HAP-1 (cell line): Measurements from ENCODE around the gene ZNF121.
"Not testable (repeated sequence)": the region's sequence is repeated elsewhere in the genome, so short reads cannot be mapped to it uniquely, and the experiment has no call there.

ENCODE experiments used
- DNase-seq, 2 experiments: peaks; one replicate each; pipeline ENCODE4 v3.0.0-alpha.2; 2016 to 2020; ENCODE audit warnings: low spot score in 2 of 2
- H3K27me3 ChIP-seq: fragments of 250-450 bp; sonication (Bioruptor Pico); 2 replicates; pipeline ENCODE4 v1.5.1; 2020; ENCODE audit warnings: low read depth, mild to moderate bottlenecking, moderate library complexity
- H3K36me3 ChIP-seq: fragments of 250-450 bp; sonication (Bioruptor Pico); replicated peaks from 2 replicates; pipeline ENCODE4 v1.5.1; 2020; ENCODE audit warnings: mild to moderate bottlenecking
- H3K4me1 ChIP-seq: fragments of 250-450 bp; sonication (Bioruptor Pico); 2 replicates; pipeline ENCODE4 v1.5.1; 2020; ENCODE audit warnings: mild to moderate bottlenecking
- H3K4me3 ChIP-seq: fragments of 250-450 bp; sonication (Bioruptor Pico); 2 replicates; pipeline ENCODE4 v1.5.1; 2020; ENCODE audit warnings: mild to moderate bottlenecking, moderate library complexity
- H3K9me3 ChIP-seq: fragments of 250-450 bp; sonication (Bioruptor Pico); 2 replicates; pipeline ENCODE4 v1.5.1; 2020; ENCODE audit warnings: mild to moderate bottlenecking, moderate library complexity
- in situ Hi-C: fragments of 300-500 bp; cut with MboI; formaldehyde crosslinking; loops from 3 replicates; pipeline ENCODE4 v1.14.3; 2020; ENCODE audit warnings: low sequenced_read_pairs, inconsistent platforms, mixed read lengths

Gene ZNF121

DNA sequence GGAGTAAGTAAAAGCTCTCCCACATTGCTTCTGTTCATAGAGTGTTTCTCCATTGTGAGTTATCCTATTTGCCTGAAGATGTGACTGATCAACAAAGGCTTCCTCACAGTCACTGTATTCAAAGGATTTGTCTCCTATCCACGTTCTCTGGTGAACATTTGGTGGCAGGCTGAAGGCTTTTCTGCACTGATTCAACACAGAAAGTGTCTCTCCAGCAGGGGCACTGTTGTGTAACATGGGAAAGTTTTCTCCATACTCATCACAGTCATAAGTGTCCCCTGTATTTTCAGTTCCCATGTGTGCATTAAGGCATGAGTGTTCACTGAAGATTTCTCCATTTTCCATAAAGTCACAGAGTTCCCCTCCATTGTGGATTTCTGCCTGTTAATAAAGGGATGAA is 17.6 kb downstream of the ZNF121 start:
- peaks cover 71% of the 10 kb centered on the region for H3K36me3 ChIP-seq
- H3K9me3 ChIP-seq = peaks cover 70% of the 10 kb centered on the region
- H3K27me3 ChIP-seq = no peaks in the 10 kb centered on the region
- no peak overlapping the region for H3K4me3 ChIP-seq
- in situ Hi-C loops = no loop called here
- H3K4me1 ChIP-seq = no peaks in the 10 kb centered on the region
- DNase-seq = no peak

DNA sequence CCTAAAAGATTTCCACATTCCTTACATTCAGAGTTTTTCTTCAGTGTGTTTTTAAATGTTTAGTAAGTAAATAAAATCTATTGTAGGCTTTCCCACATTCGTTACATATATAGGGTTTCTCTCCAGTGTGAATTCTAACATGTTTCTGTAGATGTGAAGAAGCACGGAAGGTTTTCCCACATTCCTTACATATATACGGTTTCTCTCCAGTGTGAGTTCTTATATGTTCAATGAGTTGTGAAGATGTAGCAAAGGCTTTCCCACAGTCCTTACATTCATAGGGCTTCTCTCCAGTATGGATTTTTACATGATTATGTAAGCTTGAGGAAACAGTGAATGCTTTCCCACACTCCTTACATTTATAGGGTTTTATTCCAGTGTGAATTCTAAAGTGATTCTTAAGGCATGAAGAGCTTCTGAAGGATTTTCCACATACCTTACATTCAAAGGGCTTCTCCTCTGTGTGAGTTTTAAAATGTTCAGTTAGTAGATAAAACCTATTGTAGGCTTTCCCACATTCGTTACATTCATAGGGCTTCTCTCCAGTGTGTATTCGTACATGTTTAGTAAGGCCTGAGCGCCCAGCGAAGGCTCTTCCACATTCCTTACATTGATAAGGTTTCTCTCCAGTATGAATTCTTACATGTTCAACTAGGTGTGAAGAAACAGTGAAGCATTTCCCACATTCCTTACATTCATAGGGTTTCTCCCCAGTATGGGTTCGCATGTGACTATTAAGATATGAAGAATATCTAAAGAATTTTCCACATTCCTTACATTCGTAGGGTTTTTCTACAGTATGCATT is 18.2 kb downstream of the ZNF121 start:
- in situ Hi-C loops = no loop called here

DNA sequence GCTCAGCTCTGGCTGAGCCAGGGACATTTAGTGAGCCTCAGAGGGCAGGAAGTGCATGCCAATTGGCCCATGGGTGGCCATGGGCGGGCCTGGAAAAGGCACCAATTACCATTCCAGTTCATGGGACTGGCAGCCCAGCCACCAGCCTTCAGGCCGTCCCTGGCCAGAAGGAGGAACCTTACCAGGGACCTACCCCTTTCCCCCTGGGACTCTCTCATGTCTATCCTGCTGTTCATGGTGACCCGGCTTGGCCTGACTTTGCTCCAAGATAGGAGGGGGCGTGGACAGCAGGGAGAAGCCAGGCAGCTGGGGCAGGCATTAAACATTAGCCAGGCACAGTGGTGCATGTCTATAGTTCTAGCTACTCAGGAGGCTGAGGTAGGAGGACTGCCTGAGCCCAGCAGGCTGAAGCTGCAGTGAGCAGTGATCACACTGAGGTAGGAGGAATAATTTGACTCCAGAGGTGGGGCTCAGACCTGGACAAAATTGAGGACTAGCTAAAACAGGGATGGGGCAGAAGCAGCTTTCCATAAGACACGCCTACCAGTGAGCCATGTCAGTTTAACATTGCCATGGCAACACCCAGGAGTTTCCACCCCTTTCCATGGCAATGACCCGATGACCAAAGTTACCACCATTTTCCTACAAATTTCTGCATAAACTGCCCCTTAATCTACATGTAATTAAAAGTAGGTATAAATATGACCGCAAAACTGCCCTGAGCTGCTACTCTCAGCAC is 31.6 kb downstream of the ZNF121 start:
- H3K4me3 ChIP-seq = no peak overlapping the region
- in situ Hi-C loops = no loop called here
- H3K9me3 ChIP-seq = peaks cover 3% of the 10 kb centered on the region; the same call in 1 of the 2 replicates
- H3K4me1 ChIP-seq = no peaks in the 10 kb centered on the region
- H3K27me3 ChIP-seq = no peaks in the 10 kb centered on the region
- no peak for DNase-seq
- H3K36me3 ChIP-seq = no peaks in the 10 kb centered on the region

More for the DNA sequence above, 18.2 kb downstream of the ZNF121 start:
- DNase-seq = no peak
- Histone ChIP-seq H3K36me3 (peaks cover 73% of the 10 kb centered on the region), H3K4me1 (no peaks in the 10 kb centered on the region), H3K27me3 (no peaks in the 10 kb centered on the region), H3K4me3 (no peak overlapping the region), H3K9me3 (peaks cover 65% of the 10 kb centered on the region)

DNA sequence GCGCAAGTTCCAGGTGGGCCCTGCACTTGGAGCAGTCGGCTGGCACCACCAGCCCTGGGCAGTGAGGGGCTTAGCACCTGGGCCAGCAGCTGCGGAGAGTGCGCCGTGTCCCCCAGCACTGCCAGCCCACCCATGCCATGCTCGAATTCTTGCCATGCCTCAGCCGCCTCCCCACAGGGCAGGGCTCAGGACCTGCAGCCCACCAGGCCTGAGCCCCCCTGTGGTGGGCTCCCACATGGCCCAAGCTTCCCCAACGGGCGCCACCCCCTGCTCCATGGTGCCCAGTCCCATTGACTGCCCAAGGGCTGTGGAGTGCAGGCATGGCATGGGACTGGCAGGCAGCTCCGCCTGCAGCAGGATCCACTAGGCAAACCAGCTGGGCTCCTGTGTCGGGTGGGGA is 36.4 kb downstream of the ZNF121 start:
- in situ Hi-C loops = no loop called here
- peaks cover 3% of the 10 kb centered on the region; the same call in 1 of the 2 replicates for H3K9me3 ChIP-seq
- no peak for DNase-seq
- H3K36me3 ChIP-seq = no peaks in the 10 kb centered on the region
- H3K4me1 ChIP-seq = no peaks in the 10 kb centered on the region
- no peak overlapping the region for H3K4me3 ChIP-seq
- H3K27me3 ChIP-seq = no peaks in the 10 kb centered on the region

DNA sequence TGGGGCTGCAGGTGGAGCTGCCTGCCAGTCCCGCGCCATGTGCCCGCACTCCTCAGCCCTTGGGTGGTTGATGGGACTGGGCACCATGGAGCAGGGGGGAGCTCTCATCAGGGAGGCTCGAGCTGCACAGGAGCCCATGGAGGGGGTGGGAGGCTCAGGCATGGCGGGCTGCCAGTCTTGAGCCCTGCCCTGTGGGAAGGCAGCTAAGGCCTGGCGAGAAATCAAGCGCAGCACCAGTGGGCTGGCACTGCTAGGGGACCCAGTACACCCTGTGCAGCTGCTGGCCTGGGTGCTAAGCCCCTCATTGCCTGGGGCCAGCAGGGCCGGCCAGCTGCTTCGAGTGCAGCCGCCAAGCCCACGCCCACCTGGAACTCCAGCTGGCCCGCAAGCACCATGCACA is 43.0 kb downstream of the ZNF121 start:
- in situ Hi-C loops, H3K27me3 ChIP-seq, H3K4me1 ChIP-seq, H3K4me3 ChIP-seq, H3K36me3 ChIP-seq, DNase-seq: not testable (repeated sequence)
- H3K9me3 ChIP-seq = peaks cover 12% of the 10 kb centered on the region

DNA sequence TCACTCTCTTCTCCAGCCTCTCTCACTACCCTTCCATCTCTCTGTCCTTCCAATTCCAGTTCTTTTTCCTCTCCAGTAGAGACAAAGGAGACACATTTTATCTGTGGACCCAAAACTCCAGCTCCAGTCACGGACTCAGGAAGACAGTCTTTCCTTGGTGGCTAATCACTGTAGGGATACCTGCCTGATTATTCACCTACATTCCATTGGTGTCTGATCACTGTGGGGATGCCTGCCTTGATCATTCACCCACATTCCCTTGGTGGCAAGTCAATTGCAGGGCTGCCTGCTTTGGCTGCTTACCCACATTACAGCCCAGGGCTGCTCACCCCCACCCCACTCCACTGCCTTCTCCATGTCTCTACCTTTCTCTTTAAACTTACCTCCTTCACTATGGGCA is 44.4 kb downstream of the ZNF121 start:
- DNase-seq, H3K27me3 ChIP-seq, in situ Hi-C loops, H3K4me3 ChIP-seq, H3K4me1 ChIP-seq: not testable (repeated sequence)
- Histone ChIP-seq H3K9me3 (peaks cover 12% of the 10 kb centered on the region), H3K36me3 (peaks cover 17% of the 10 kb centered on the region)

DNA sequence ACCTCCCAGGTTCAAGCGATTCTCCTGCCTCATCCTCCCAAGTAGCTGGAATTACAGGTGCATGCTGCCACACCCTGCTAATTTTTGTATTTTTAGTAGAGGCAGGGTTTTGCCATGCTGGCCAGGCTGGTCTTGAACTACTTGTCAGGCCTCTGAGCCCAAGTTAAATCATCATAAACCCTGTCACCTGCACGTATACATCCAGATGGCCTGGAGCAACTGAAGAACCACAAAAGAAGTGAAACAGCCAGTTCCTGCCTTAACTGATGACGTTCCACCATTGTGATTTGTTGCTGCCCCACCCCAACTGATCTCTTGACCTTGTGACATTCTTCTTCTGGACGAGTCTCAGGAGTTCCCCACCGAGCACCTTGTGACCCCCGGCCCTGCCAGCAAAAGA is 45.1 kb downstream of the ZNF121 start:
- in situ Hi-C loops, H3K4me3 ChIP-seq: not testable (repeated sequence)

DNA sequence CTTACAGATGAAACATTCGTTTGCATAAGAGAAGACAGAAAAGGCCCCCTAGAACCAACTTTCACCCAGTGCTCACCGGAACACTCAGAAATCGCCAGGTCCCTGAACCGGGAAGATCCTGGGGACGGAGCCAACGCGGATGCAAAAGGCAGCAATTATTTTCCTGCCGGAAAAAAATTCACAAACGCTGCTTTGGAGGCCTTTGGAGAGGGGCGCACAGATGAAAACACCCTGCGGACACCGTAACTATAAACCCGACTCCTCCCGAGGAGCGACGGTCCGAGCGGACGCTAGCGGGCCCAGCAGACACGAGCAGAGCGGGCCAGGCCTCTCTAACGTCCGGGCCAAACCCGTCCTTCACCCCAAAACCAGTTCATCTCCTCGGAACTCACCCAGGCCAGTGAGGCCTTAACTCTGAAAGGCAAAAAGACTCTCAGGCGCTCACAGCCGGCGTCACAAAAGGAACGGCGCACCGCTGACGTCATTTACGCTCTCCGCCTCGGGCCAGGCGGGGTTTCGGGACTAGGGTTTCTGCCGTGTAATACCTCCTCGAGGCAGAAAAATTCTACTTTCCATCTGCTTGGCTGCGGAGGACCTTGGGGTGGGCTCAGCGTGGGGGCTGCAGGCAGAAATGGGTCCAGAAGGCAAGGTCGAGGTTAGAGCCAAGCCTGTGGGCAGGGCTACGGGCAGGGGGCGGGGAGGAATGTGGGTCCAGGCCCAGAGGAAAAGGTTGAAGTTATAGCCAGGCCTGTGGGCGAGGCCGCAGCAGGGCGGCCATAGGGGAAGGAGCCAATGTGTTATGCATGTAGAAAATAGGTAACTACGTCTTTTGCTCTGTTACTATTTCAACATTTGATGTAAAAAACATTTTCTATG is 45.9 kb downstream of the ZNF121 start, which contains the start of gene ZNF426:
TSS of gene ZNF426 (minus strand) at position 463 of the 876 bp plus-strand sequence. CDS start 2,413 bp downstream, outside the sequence.
- Histone ChIP-seq H3K4me3 (peak within 1 kb of the TSS; percentile 83), H3K36me3 (peaks cover 32% of the 10 kb centered on the region), H3K27me3 (no peaks in the 10 kb centered on the region), H3K9me3 (peaks cover 12% of the 10 kb centered on the region), H3K4me1 (no peaks in the 10 kb centered on the region; the same call in 1 of the 2 replicates)
- in situ Hi-C loops = no loop called here
- peak; percentile 76 to 87 for DNase-seq

More for the DNA sequence above, 45.1 kb downstream of the ZNF121 start:
- not testable (repeated sequence) for H3K27me3 ChIP-seq, H3K4me1 ChIP-seq, DNase-seq
- Histone ChIP-seq H3K9me3 (peaks cover 12% of the 10 kb centered on the region), H3K36me3 (peaks cover 24% of the 10 kb centered on the region)

DNA sequence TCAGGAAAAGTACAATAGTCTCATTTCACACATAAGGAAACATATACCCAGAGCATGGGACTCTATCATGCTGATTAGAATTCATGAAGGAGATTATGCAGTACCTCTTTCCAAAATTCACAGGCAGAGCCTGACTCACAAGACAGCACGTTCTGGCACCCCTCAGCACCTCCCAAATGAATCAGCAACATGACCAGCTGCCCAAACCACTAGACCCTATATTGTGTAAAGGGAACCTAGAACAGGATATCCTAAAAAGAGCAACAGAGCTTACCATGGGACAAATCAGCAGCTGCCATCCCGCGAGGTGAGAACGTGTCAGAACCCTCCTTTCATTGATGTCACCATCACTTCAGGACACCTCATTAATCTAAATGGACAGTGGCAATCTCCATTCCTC is 48.4 kb downstream of the ZNF121 start:
- H3K4me3 ChIP-seq = no peak overlapping the region
- no peaks in the 10 kb centered on the region; the same call in 1 of the 2 replicates for H3K4me1 ChIP-seq
- in situ Hi-C loops = no loop called here
- peaks cover 17% of the 10 kb centered on the region for H3K9me3 ChIP-seq
- H3K27me3 ChIP-seq = no peaks in the 10 kb centered on the region
- no peak for DNase-seq
- peaks cover 56% of the 10 kb centered on the region for H3K36me3 ChIP-seq

DNA sequence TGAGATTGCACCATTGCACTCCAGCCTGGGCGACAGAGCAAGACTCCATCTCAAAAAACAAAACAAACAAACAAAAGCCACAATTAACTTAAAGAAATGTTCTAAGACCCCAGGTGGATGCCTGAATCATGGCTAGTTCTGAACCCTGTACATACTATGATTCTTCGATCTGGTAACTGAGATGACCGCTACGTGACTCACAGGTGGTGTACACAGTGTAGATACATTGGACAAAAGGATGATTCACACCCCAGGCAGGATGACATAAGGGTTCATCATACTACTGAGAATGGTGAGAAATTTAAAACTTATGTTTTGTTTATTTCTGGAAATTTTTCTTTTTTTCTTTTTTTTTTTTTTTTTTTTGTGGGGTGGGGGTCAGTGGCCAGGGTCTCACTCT is 52.4 kb downstream of the ZNF121 start:
- Histone ChIP-seq H3K4me3 (no peak overlapping the region), H3K4me1 (no peaks in the 10 kb centered on the region), H3K27me3 (no peaks in the 10 kb centered on the region), H3K9me3 (peaks cover 37% of the 10 kb centered on the region), H3K36me3 (peaks cover 86% of the 10 kb centered on the region)
- no peak for DNase-seq
- in situ Hi-C loops = no loop called here

DNA sequence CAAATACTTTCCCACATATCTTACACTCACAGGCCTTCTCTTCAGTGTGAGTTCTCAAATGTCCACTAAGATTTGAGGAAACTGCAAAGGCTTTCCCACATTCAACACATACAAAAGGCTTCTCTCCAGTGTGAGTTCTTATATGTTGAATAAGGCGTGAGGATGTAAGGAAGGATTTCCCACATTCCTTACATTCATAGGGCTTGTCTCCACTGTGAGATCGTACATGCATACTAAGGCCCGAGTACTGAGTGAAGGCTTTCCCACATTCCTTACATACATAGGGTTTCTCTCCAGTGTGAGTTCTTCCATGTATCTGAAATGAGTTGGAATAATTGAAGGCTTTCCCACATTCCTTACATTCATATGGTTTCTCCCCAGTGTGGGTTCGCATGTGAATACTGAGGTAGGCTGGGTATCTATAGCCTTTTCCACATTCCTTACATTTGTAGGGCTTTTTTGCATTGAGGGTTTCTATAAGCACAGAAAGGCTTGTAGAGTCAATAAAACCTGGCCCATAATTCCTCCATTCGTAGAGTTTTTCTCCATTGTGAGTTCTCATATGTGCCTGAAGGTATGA is 55.5 kb downstream of the ZNF121 start:
- Histone ChIP-seq H3K4me1 (no peaks in the 10 kb centered on the region), H3K27me3 (no peaks in the 10 kb centered on the region), H3K9me3 (peaks cover 42% of the 10 kb centered on the region), H3K36me3 (peaks cover 61% of the 10 kb centered on the region), H3K4me3 (no peak overlapping the region)
- in situ Hi-C loops = no loop called here
- DNase-seq = no peak

DNA sequence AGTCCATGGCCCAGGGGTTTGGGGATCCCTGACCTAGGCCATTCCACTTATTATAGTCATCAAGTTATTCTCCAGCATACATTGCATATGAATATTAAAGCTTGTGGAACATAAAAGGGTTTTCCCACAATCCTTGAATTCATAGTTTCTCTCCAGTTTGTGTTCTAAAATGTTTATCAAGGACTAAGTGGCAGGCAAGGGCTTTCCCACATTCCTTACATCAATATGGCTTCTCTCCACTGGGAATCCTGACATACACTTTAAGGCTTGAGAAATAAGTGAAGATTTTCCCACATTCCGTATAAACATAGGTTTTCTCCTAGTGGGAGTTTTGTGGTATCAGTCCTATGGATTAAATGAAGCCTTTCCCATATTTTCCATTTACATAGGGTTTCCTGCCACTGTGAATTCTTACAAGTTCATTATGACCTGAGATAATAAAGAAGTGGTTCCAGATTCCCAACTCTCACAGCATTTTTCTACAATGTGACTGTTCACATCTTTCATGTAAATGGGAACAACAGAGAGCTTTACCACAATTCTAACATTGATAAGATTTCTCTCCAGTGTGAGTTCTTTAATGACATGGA is 60.3 kb downstream of the ZNF121 start:
- no peaks in the 10 kb centered on the region for H3K4me1 ChIP-seq
- no peaks in the 10 kb centered on the region for H3K27me3 ChIP-seq
- in situ Hi-C loops = no loop called here
- no peak for DNase-seq
- peaks cover 14% of the 10 kb centered on the region for H3K36me3 ChIP-seq
- peaks cover 23% of the 10 kb centered on the region for H3K9me3 ChIP-seq
- H3K4me3 ChIP-seq = no peak overlapping the region
